Measurements from ENCODE around the gene CTDP1.
"Not testable (repeated sequence)": the region's sequence is repeated elsewhere in the genome, so short reads cannot be mapped to it uniquely, and the experiment has no call there.

Gene CTDP1

GRCh38 chr18:79735071-79735980 lies 55.7 kb downstream of the CTDP1 start:
- DNase-seq: peak in 3 of 10 donors; percentile 65 to 82 (median 74)
- intact Hi-C loops (cut with DNase I): no loop called here

- DNase-seq: peak in 3 of 10 donors; percentile 66 to 74 (median 69)
- intact Hi-C loops (cut with DNase I): no loop called here
These were observed 56.6 kb downstream of the CTDP1 start for GRCh38 chr18:79736230-79736629.

GRCh38 chr18:79736846-79737245 lies 57.2 kb downstream of the CTDP1 start:
- DNase-seq: peak in 2 of 10 donors; percentile 47 to 66
- intact Hi-C loops (cut with DNase I): no loop called here

- intact Hi-C loops (cut with DNase I): no loop called here
- peak in 2 of 10 donors; percentile 59 to 79 for DNase-seq
These were observed 57.8 kb downstream of the CTDP1 start for GRCh38 chr18:79737426-79737825.

- DNase-seq: peak in 3 of 10 donors; percentile 62 to 69 (median 64)
- intact Hi-C loops (cut with DNase I): no loop called here
These were observed 58.4 kb downstream of the CTDP1 start for GRCh38 chr18:79738041-79738461.

GRCh38 chr18:79738581-79739439 lies 59.2 kb downstream of the CTDP1 start:
- peak in 2 of 10 donors; percentile 81 to 84 for DNase-seq
- intact Hi-C loops (cut with DNase I): no loop called here

GRCh38 chr18:79739440-79739778 lies 59.8 kb downstream of the CTDP1 start:
- intact Hi-C loops (cut with DNase I): no loop called here
- no peak for DNase-seq

- intact Hi-C loops (cut with DNase I); DNase-seq: not testable (repeated sequence)
These were observed 60.4 kb downstream of the CTDP1 start for GRCh38 chr18:79740047-79740446.

GRCh38 chr18:79740521-79741361 lies 61.1 kb downstream of the CTDP1 start:
- intact Hi-C loops (cut with DNase I): no loop called here
- peak in 1 of 10 donors; percentile 68 for DNase-seq

GRCh38 chr18:79741362-79741700 lies 61.7 kb downstream of the CTDP1 start:
- intact Hi-C loops (cut with DNase I): no loop called here
- DNase-seq: no peak

GRCh38 chr18:79742076-79742475 lies 62.5 kb downstream of the CTDP1 start:
- intact Hi-C loops (cut with DNase I): no loop called here
- no peak for DNase-seq

GRCh38 chr18:79744625-79745024 lies 65.0 kb downstream of the CTDP1 start:
- intact Hi-C loops (cut with DNase I): no loop called here
- DNase-seq: peak in 1 of 10 donors; percentile 0

GRCh38 chr18:79746730-79747129 lies 67.1 kb downstream of the CTDP1 start:
- DNase-seq: peak in 2 of 10 donors; percentile 3 to 74
- intact Hi-C loops (cut with DNase I): no loop called here

GRCh38 chr18:79747156-79747845 lies 67.7 kb downstream of the CTDP1 start:
- peak in 3 of 10 donors; percentile 6 to 77 (median 68) for DNase-seq
- intact Hi-C loops (cut with DNase I): no loop called here

GRCh38 chr18:79748321-79749180 lies 68.9 kb downstream of the CTDP1 start:
- peak in 3 of 10 donors; percentile 6 to 77 (median 66) for DNase-seq
- intact Hi-C loops (cut with DNase I): no loop called here

GRCh38 chr18:79749251-79750191 lies 69.9 kb downstream of the CTDP1 start:
- peak in 4 of 10 donors; percentile 7 to 83 (median 58) for DNase-seq
- intact Hi-C loops (cut with DNase I): no loop called here

- intact Hi-C loops (cut with DNase I): no loop called here
- DNase-seq: peak in 3 of 10 donors; percentile 22 to 82 (median 76)
These were observed 71.5 kb downstream of the CTDP1 start for GRCh38 chr18:79750980-79751571.
